GM13976 (cell line): ENCODE results near the gene RAD1.

Experiments used
- DNase-seq: peaks from one replicate; pipeline ENCODE4 v3.0.0; 2012; ENCODE audit warnings: low spot score
- in situ Hi-C: fragments of 300-500 bp; cut with MboI; formaldehyde crosslinking; loops from one replicate; pipeline ENCODE4 v1.12.0; 2022; ENCODE audit warnings: low sequenced_read_pairs, mixed read lengths, inconsistent platforms; ENCODE audit not compliant: unreplicated experiment
- TF ChIP-seq, protein P1 (sequence below): IDR thresholded peaks from 2 replicates; pipeline ENCODE4 v1.5.1; 2012; ENCODE audit warnings: borderline replicate concordance, mild to moderate bottlenecking; ENCODE audit not compliant: insufficient read depth; ENCODE audit errors: extremely low read depth, missing control alignments, control extremely low read depth

Gene RAD1

DNA sequence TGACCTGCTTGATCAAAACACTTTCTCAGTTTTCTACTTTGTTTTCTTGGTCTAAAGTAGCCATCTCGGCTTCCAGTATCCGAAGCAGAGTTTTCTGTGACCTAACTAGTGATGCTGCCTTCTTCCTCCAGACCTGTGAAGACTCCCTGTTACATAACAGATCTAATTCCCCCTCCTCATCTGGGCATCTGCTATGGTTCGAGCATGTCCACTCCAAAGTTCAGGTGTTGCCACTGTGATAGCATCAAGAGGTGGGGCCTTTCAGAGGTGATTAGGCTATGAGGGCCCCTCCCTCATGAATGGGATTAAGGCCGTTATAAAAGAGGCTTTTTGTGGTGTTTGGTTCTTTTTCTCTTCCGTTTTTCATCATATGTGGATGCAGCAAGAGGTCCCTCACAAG, 56.1 kb downstream of the RAD1 start:
- in situ Hi-C loops, result no loop called here
- TF ChIP-seq, protein P1, sequence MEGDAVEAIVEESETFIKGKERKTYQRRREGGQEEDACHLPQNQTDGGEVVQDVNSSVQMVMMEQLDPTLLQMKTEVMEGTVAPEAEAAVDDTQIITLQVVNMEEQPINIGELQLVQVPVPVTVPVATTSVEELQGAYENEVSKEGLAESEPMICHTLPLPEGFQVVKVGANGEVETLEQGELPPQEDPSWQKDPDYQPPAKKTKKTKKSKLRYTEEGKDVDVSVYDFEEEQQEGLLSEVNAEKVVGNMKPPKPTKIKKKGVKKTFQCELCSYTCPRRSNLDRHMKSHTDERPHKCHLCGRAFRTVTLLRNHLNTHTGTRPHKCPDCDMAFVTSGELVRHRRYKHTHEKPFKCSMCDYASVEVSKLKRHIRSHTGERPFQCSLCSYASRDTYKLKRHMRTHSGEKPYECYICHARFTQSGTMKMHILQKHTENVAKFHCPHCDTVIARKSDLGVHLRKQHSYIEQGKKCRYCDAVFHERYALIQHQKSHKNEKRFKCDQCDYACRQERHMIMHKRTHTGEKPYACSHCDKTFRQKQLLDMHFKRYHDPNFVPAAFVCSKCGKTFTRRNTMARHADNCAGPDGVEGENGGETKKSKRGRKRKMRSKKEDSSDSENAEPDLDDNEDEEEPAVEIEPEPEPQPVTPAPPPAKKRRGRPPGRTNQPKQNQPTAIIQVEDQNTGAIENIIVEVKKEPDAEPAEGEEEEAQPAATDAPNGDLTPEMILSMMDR, result no peak
- DNase-seq, result no peak

DNA sequence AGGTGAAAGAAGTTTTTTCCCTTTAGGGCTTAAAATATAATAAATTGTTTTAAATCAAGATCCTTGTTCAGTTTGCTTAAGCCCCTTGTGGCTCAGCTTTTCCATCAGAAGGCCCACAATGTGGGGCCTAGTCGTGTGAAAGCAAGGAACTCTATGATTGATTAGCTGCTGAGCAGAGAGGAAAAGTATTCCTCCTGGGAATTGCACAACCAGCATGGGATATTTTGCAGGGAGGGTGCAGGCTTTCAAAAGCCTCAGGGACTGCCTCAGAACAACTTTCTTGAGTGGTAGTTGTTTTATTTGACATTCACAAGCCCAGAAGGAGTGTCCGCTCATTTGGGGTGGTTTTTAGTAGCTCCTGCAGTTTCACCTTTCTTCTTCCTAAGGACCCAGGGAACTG, 56.5 kb downstream of the RAD1 start:
- DNase-seq, result no peak
- TF ChIP-seq, protein P1, result no peak
- in situ Hi-C loops, result no loop called here

DNA sequence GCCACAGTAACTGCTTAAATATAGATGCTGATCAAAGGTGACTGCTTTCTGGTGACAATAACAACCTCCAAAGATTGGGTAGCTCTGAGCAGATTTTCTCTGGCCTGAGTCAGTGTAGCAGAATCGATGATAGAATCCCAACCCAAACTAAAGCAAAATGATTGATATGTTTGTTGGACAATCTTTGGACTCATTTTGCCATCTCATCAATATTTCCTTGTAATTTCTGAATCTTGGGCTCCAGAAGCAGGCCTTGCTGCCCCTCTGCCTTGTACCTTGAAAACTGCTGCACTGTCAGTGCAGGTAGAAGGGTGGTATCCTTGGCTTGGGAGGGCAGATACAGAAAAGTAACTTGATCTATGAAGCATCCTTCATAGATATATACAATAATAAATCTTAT, 57.4 kb downstream of the RAD1 start:
- TF ChIP-seq, protein P1, result no peak
- in situ Hi-C loops, result no loop called here

DNA sequence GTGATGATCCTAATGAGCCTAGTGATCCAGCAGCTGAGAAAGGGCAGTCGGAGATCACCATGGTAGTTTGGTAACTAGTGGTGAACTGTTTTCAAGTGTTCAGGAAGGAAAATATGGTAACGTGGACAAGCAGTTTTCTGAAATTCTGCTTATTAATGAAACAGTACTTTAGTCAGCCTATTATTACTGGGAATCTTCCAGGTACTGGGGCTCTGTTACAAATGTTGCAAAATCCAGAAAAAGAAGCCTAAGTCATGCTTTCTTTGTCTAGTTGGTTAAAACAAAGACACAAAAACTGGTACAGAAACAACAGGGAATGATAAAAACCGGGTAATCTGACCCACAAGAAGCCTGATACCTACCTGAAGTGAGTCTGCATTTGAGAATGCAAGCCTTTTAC, 58.1 kb downstream of the RAD1 start:
- TF ChIP-seq, protein P1, result no peak
- in situ Hi-C loops, result no loop called here
- DNase-seq, result no peak

More for the DNA sequence above, 57.4 kb downstream of the RAD1 start:
- no peak for DNase-seq
